Osteoblast (primary cell): ENCODE data around the gene GNAZ. TPM values are rescaled to one million over a fixed set of nuclear protein-coding genes. Genes with fewer than 3 reads are reported as not detected.

Experiments used
- DNase-seq: peaks from one replicate; pipeline ENCODE4 v3.0.0; 2011; ENCODE audit warnings: low spot score, mixed read lengths; ENCODE audit not compliant: insufficient read length; ENCODE audit errors: missing footprints
- H2AFZ ChIP-seq: 2 replicates; pipeline ENCODE4 v1.6.0; 2011; ENCODE audit warnings: mild to moderate bottlenecking, low read length
- H3K27ac ChIP-seq: 2 replicates; pipeline ENCODE4 v1.5.1; 2011; ENCODE audit warnings: mild to moderate bottlenecking, low read depth, low read length, moderate library complexity
- H3K27me3 ChIP-seq: 2 replicates; pipeline ENCODE4 v1.6.0; 2012; ENCODE audit warnings: mild to moderate bottlenecking, control low read depth, inconsistent platforms, low read length, moderate library complexity; ENCODE audit not compliant: insufficient read depth
- H3K36me3 ChIP-seq: 2 replicates; pipeline ENCODE4 v1.5.1; 2011; ENCODE audit warnings: mild to moderate bottlenecking, low read length, control low read depth, moderate library complexity; ENCODE audit not compliant: insufficient read depth
- H3K4me1 ChIP-seq: 2 replicates; pipeline ENCODE4 v1.5.1; 2011; ENCODE audit warnings: mild to moderate bottlenecking, low read length, control low read depth, moderate library complexity; ENCODE audit not compliant: insufficient read depth
- H3K4me2 ChIP-seq: 2 replicates; pipeline ENCODE4 v1.6.0; 2011; ENCODE audit warnings: mild to moderate bottlenecking, low read length; ENCODE audit not compliant: insufficient read depth
- H3K4me3 ChIP-seq: fragments of 200-600 bp; sonication (generic); 3 replicates; pipeline ENCODE4 v1.5.1; 2012; ENCODE audit warnings: mild to moderate bottlenecking, low read length, inconsistent platforms; ENCODE audit not compliant: insufficient read depth
- H3K79me2 ChIP-seq: 2 replicates; pipeline ENCODE4 v1.6.0; 2012; ENCODE audit warnings: mild to moderate bottlenecking, low read length, control low read depth, inconsistent platforms; ENCODE audit not compliant: insufficient read depth
- H3K9me3 ChIP-seq: 2 replicates; pipeline ENCODE4 v1.5.1; 2011; ENCODE audit warnings: low read depth, low read length, control low read depth
- H4K20me1 ChIP-seq: 2 replicates; pipeline ENCODE4 v1.6.0; 2012; ENCODE audit warnings: mild to moderate bottlenecking, low read length, control low read depth; ENCODE audit not compliant: insufficient read depth
- small RNA-seq: library from RNA; depleted of rRNA; stranded (forward); fragments of <200 nt; gene quantifications from one replicate; pipeline ENCODE3, GENCODE V24; 2012
- total RNA-seq: library from RNA; depleted of rRNA; stranded (reverse); fragments of >200 nt; gene quantifications from 2 replicates; pipeline ENCODE4 v1.2.3, GENCODE V29; 2012
- TF ChIP-seq, protein P1 (sequence below): IDR thresholded peaks from 2 replicates; pipeline ENCODE4 v1.5.1; 2011; ENCODE audit warnings: mild to moderate bottlenecking, low read depth, low read length, moderate library complexity; ENCODE audit errors: extremely low read depth

Gene GNAZ
- total RNA-seq, 1 donor = 0.72 TPM

DNA sequence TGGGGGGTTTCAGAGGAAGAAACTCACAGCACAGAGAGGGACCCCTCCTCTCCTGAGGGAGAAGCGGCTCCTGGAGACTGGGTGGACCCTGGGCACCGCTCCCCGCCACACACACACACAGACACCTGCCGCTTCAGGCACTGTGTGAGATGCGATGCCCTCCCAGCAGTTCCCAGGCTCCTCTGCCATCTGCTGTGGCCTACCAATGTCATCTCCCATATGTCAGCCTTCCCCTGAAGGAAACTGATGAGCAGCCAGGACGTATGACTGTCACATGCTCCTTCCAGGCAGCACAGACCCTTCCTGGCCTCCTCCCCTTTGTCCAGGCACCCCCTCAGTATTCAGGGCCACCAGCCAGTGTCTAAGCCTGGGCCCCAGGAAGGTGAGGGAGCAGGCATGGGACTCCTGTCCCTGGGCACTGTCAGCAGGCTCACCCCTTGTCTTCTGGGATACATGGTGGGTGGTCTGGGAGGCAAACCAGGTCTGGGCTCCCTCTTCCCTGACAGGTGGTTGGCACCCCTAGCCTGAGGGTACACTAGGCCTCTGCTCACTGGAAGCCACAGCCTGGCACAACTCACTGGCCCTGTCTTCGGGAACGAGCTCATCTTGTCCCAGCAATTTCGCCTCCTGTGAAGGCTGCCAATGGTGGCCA lies 98.2 kb downstream of the GNAZ start:
- Histone ChIP-seq H4K20me1 (no peaks in the 10 kb centered on the region), H3K27ac (no peak overlapping the region), H3K27me3 (peaks cover 2% of the 10 kb centered on the region), H3K4me1 (no peaks in the 10 kb centered on the region), H3K4me3 (no peak overlapping the region), H3K4me2 (no peak overlapping the region), H3K9me3 (no peaks in the 10 kb centered on the region), H2AFZ (no peak overlapping the region), H3K36me3 (no peaks in the 10 kb centered on the region), H3K79me2 (no peaks in the 10 kb centered on the region)
- peak; percentile 69 for DNase-seq
- TF ChIP-seq, protein P1, sequence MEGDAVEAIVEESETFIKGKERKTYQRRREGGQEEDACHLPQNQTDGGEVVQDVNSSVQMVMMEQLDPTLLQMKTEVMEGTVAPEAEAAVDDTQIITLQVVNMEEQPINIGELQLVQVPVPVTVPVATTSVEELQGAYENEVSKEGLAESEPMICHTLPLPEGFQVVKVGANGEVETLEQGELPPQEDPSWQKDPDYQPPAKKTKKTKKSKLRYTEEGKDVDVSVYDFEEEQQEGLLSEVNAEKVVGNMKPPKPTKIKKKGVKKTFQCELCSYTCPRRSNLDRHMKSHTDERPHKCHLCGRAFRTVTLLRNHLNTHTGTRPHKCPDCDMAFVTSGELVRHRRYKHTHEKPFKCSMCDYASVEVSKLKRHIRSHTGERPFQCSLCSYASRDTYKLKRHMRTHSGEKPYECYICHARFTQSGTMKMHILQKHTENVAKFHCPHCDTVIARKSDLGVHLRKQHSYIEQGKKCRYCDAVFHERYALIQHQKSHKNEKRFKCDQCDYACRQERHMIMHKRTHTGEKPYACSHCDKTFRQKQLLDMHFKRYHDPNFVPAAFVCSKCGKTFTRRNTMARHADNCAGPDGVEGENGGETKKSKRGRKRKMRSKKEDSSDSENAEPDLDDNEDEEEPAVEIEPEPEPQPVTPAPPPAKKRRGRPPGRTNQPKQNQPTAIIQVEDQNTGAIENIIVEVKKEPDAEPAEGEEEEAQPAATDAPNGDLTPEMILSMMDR = no peak

DNA sequence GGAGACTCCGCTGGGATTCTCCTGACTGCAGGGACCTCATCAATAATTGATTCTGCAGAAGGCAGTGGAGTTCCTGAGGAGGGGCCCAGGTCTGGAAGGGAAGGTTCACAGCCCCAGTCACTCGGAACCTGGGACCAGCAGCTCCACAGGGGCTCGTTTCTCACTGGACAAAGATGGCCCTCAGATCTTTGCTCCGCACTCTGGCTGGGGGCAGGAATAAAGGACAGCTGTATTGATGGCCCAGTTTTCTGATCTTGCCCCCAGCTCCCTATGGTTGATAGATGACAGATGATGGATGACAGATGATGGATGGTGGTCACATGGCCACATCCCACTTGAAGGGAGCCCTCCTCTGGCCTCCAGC lies 98.7 kb downstream of the GNAZ start:
- H3K79me2 ChIP-seq = no peaks in the 10 kb centered on the region
- no peaks in the 10 kb centered on the region for H4K20me1 ChIP-seq
- H3K9me3 ChIP-seq = no peaks in the 10 kb centered on the region
- H3K4me1 ChIP-seq = no peaks in the 10 kb centered on the region
- peaks cover 2% of the 10 kb centered on the region for H3K27me3 ChIP-seq
- H3K4me3 ChIP-seq = no peak overlapping the region
- H3K4me2 ChIP-seq = no peak overlapping the region
- no peak overlapping the region for H3K27ac ChIP-seq
- DNase-seq = no peak
- H2AFZ ChIP-seq = no peak overlapping the region
- TF ChIP-seq, protein P1 = no peak
- H3K36me3 ChIP-seq = no peaks in the 10 kb centered on the region

Small RNAs within 50 kb of the gene (small RNA-seq; reads per million reads assigned to genes)
- gene RF00017 = not detected
- gene RF00066 = not detected

Other genes with a start within 250 kb of the GNAZ start
- gene IGLL5, start 182.7 kb upstream of the GNAZ start, total RNA-seq = not detected in 2 replicates
- under 0.01 TPM in 1 of 2 replicates, not detected in the other for gene RSPH14, start 71.5 kb downstream of the GNAZ start, total RNA-seq
- 7.6 and 8.5 TPM in 2 replicates for gene RAB36, start 75.0 kb downstream of the GNAZ start, total RNA-seq
- gene BCR, start 110.0 kb downstream of the GNAZ start, total RNA-seq = 28.6 and 29.8 TPM in 2 replicates